ENCODE measurements around the gene POLR3B.
"Not testable (repeated sequence)": the region's sequence is repeated elsewhere in the genome, so short reads cannot be mapped to it uniquely, and the experiment has no call there.

Gene POLR3B

GRCh38 chr12:106459124-106459523, 101.6 kb downstream of the POLR3B start:
- ChIA-PET POLR2A (no interaction called here), CTCF (interaction anchor here (1.3 to 2.4 kb wide), 3 partner anchors 9 to 47 kb away, joined by 3 to 10 read pairs (median 4); no protein-coding TSS in a partner anchor)
- no peak for DNase-seq (ENCODE audit: extremely low spot score)
- TF ChIP-seq, protein P1, sequence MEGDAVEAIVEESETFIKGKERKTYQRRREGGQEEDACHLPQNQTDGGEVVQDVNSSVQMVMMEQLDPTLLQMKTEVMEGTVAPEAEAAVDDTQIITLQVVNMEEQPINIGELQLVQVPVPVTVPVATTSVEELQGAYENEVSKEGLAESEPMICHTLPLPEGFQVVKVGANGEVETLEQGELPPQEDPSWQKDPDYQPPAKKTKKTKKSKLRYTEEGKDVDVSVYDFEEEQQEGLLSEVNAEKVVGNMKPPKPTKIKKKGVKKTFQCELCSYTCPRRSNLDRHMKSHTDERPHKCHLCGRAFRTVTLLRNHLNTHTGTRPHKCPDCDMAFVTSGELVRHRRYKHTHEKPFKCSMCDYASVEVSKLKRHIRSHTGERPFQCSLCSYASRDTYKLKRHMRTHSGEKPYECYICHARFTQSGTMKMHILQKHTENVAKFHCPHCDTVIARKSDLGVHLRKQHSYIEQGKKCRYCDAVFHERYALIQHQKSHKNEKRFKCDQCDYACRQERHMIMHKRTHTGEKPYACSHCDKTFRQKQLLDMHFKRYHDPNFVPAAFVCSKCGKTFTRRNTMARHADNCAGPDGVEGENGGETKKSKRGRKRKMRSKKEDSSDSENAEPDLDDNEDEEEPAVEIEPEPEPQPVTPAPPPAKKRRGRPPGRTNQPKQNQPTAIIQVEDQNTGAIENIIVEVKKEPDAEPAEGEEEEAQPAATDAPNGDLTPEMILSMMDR (IDR thresholded peaks at IDR 0.05; ENCODE audit: control extremely low read depth, extremely low read depth, low read depth, missing control alignments), result no peak

DNA sequence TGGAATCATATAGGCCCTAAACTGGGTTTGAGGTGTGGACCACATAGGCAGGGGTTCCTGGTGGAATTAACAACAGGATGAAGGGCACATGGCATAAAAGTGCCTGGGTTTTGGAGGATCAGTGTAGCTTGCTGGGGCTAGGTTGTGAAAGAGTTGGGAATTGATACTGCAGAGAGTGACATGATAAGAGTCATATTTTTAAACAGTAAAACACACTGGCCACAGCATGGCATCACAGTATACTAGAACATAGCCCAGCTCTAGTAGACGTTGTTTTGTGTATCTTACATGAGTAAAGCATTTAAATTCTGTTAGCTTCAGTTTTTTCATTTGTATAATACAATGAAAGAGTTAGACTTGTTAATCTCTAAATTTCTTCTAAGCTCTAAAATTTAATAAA, 102.0 kb downstream of the POLR3B start:
- no peak for DNase-seq (ENCODE audit: extremely low spot score)
- ChIA-PET POLR2A (no interaction called here), CTCF (interaction anchor here (1.3 to 2.4 kb wide), 4 partner anchors 10 to 48 kb away, joined by 3 to 10 read pairs (median 4); no protein-coding TSS in a partner anchor)
- TF ChIP-seq, protein P1 (IDR thresholded peaks at IDR 0.05; ENCODE audit: control extremely low read depth, extremely low read depth, low read depth, missing control alignments), result no peak

DNA sequence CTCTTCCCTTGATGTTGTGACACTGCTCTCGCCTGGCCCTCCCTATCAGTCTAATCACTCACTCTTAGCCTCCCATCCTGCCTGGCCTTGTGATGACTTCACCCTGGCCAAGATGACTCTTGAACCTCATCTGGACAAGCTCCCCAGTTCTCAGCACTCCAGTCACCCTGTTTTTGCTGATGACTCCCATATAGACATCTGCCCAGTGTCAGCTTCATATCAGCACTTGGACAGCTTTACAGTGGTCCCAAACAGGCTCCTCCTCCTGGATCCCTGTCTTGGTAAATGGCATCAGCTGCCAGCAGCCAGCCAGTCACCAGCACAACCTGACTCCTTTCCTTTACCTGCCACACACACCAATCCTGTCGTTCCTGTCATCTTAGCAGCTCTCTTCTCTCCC, 104.2 kb downstream of the POLR3B start:
- CTCF ChIA-PET, result no interaction called here
- POLR2A ChIA-PET, result no interaction called here
- TF ChIP-seq, protein P1 (IDR thresholded peaks at IDR 0.05; ENCODE audit: control extremely low read depth, extremely low read depth, low read depth, missing control alignments), result no peak
- no peak for DNase-seq (ENCODE audit: extremely low spot score)

GRCh38 chr12:106465605-106466004, 108.1 kb downstream of the POLR3B start:
- DNase-seq (ENCODE audit: extremely low spot score); CTCF ChIA-PET; POLR2A ChIA-PET: not testable (repeated sequence)

GRCh38 chr12:106475662-106476061, 118.1 kb downstream of the POLR3B start:
- DNase-seq (ENCODE audit: extremely low spot score); CTCF ChIA-PET: not testable (repeated sequence)

DNA sequence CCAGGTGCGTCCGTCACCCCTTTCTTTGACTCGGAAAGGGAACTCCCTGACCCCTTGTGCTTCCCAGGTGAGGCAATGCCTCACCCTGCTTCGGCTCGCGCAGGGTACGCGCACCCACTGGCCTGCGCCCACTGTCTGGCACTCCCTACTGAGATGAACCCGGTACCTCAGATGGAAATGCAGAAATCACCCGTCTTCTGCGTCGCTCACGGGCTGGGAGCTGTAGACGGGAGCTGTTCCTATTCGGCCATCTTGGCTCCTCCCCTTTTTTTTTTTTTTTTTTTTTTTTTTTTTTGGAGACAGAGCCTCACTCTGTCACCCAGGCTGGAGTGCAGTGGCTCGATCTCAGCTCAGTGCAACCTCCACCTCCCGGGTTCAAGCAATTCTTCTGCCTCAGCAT, 120.1 kb downstream of the POLR3B start:
- DNase-seq (ENCODE audit: extremely low spot score); CTCF ChIA-PET; POLR2A ChIA-PET: not testable (repeated sequence)

More at GRCh38 chr12:106475662-106476061, 118.1 kb downstream of the POLR3B start:
- POLR2A ChIA-PET, result not testable (repeated sequence)

- TF ChIP-seq, protein P1 (IDR thresholded peaks at IDR 0.05; ENCODE audit: control extremely low read depth, extremely low read depth, low read depth, missing control alignments), result no peak
- CTCF ChIA-PET, result no interaction called here
- POLR2A ChIA-PET, result no interaction called here
- DNase-seq (ENCODE audit: extremely low spot score), result no peak
Measured at GRCh38 chr12:106480251-106480650, 122.7 kb downstream of the POLR3B start.

DNA sequence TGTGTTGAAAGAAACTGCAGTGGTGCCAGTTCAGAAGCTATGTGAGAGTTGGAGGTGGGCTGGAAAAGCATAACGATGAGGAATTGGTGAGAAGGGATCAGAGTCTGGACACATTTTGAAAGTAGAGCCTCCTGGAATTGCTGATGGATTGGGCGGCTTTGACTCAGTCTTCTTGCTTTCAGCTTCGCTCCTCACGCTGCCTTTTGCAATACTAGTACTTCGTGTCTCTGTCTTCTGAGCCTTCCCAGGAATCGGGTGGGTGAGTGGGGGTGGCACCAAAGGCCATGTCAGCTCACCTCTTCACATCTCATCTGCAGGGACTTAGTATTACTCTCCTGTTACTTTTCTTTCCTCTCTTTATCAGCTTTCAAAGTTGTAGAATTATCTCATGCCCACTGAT, 123.7 kb downstream of the POLR3B start:
- ChIA-PET CTCF (interaction anchor here (1.4 kb wide), 1 partner anchor 10 kb away, joined by 3 read pairs; no protein-coding TSS in a partner anchor), POLR2A (no interaction called here)

More for the DNA sequence above, 123.7 kb downstream of the POLR3B start:
- no peak for DNase-seq (ENCODE audit: extremely low spot score)
- TF ChIP-seq, protein P1 (IDR thresholded peaks at IDR 0.05; ENCODE audit: control extremely low read depth, extremely low read depth, low read depth, missing control alignments), result no peak

Data from GM10248 (cell line).